ENCODE measurements around the gene PARD3B. TPM values are rescaled to one million over a fixed set of nuclear protein-coding genes. Genes with fewer than 3 reads are reported as not detected.

Gene PARD3B
- total and polyA plus RNA-seq, 2 experiments from 2014 or later, result 3.5 to 4.4 TPM

GRCh38 chr2:205287316-205287715, 742.0 kb downstream of the PARD3B start:
- Mint-ChIP-seq H3K27ac (no peak overlapping the region), H3K27me3 (ENCODE audit: insufficient read depth, low read depth, poor library complexity) (peaks cover 2% of the 10 kb centered on the region), H3K9me3 (no peaks in the 10 kb centered on the region), H3K4me3 (no peak overlapping the region), H3K36me3 (ENCODE audit: low read depth) (peaks cover 14% of the 10 kb centered on the region), H3K4me1 (peaks cover 20% of the 10 kb centered on the region)
- Histone ChIP-seq H3K4me1 (ENCODE audit: insufficient read depth) (peaks cover 19% of the 10 kb centered on the region), H3K27ac (ENCODE audit: low read depth) (no peak overlapping the region), H3K4me3 (no peak overlapping the region), H3K9me2 (ENCODE audit: insufficient read depth) (peaks cover 13% of the 10 kb centered on the region; the same call in 1 of the 2 replicates), H3K79me2 (replicated peaks; ENCODE audit: insufficient read depth) (no peaks in the 10 kb centered on the region), H3F3A (replicated peaks; ENCODE audit: low read depth) (no peaks in the 10 kb centered on the region), H3K36me3 (ENCODE audit: insufficient read depth) (no peaks in the 10 kb centered on the region), H3K4me2 (no peak overlapping the region), H3K27me3 (ENCODE audit: insufficient read depth) (no peaks in the 10 kb centered on the region), H2AFZ (no peak overlapping the region), H4K20me1 (replicated peaks; ENCODE audit: insufficient read depth) (no peaks in the 10 kb centered on the region)
- ATAC-seq (no peak), DNase-seq (ENCODE audit: low spot score) (no peak)
- TF ChIP-seq EZH2 (IDR thresholded peaks at IDR 0.05; ENCODE audit: low read depth, unreplicated experiment), result no peak
- no peak for TF ChIP-seq ZNF331 (CRISPR knock-in tag; IDR thresholded peaks at IDR 0.05; ENCODE audit: low read depth)
- TF ChIP-seq NANOG (IDR thresholded peaks at IDR 0.05; ENCODE audit: borderline replicate concordance), result no peak
- TF ChIP-seq, protein P1, sequence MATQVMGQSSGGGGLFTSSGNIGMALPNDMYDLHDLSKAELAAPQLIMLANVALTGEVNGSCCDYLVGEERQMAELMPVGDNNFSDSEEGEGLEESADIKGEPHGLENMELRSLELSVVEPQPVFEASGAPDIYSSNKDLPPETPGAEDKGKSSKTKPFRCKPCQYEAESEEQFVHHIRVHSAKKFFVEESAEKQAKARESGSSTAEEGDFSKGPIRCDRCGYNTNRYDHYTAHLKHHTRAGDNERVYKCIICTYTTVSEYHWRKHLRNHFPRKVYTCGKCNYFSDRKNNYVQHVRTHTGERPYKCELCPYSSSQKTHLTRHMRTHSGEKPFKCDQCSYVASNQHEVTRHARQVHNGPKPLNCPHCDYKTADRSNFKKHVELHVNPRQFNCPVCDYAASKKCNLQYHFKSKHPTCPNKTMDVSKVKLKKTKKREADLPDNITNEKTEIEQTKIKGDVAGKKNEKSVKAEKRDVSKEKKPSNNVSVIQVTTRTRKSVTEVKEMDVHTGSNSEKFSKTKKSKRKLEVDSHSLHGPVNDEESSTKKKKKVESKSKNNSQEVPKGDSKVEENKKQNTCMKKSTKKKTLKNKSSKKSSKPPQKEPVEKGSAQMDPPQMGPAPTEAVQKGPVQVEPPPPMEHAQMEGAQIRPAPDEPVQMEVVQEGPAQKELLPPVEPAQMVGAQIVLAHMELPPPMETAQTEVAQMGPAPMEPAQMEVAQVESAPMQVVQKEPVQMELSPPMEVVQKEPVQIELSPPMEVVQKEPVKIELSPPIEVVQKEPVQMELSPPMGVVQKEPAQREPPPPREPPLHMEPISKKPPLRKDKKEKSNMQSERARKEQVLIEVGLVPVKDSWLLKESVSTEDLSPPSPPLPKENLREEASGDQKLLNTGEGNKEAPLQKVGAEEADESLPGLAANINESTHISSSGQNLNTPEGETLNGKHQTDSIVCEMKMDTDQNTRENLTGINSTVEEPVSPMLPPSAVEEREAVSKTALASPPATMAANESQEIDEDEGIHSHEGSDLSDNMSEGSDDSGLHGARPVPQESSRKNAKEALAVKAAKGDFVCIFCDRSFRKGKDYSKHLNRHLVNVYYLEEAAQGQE (IDR thresholded peaks at IDR 0.05; ENCODE audit: unreplicated experiment), result no peak
- no peak for TF ChIP-seq ZNF114 (CRISPR knock-in tag; IDR thresholded peaks at IDR 0.05)
- TF ChIP-seq, protein P2, sequence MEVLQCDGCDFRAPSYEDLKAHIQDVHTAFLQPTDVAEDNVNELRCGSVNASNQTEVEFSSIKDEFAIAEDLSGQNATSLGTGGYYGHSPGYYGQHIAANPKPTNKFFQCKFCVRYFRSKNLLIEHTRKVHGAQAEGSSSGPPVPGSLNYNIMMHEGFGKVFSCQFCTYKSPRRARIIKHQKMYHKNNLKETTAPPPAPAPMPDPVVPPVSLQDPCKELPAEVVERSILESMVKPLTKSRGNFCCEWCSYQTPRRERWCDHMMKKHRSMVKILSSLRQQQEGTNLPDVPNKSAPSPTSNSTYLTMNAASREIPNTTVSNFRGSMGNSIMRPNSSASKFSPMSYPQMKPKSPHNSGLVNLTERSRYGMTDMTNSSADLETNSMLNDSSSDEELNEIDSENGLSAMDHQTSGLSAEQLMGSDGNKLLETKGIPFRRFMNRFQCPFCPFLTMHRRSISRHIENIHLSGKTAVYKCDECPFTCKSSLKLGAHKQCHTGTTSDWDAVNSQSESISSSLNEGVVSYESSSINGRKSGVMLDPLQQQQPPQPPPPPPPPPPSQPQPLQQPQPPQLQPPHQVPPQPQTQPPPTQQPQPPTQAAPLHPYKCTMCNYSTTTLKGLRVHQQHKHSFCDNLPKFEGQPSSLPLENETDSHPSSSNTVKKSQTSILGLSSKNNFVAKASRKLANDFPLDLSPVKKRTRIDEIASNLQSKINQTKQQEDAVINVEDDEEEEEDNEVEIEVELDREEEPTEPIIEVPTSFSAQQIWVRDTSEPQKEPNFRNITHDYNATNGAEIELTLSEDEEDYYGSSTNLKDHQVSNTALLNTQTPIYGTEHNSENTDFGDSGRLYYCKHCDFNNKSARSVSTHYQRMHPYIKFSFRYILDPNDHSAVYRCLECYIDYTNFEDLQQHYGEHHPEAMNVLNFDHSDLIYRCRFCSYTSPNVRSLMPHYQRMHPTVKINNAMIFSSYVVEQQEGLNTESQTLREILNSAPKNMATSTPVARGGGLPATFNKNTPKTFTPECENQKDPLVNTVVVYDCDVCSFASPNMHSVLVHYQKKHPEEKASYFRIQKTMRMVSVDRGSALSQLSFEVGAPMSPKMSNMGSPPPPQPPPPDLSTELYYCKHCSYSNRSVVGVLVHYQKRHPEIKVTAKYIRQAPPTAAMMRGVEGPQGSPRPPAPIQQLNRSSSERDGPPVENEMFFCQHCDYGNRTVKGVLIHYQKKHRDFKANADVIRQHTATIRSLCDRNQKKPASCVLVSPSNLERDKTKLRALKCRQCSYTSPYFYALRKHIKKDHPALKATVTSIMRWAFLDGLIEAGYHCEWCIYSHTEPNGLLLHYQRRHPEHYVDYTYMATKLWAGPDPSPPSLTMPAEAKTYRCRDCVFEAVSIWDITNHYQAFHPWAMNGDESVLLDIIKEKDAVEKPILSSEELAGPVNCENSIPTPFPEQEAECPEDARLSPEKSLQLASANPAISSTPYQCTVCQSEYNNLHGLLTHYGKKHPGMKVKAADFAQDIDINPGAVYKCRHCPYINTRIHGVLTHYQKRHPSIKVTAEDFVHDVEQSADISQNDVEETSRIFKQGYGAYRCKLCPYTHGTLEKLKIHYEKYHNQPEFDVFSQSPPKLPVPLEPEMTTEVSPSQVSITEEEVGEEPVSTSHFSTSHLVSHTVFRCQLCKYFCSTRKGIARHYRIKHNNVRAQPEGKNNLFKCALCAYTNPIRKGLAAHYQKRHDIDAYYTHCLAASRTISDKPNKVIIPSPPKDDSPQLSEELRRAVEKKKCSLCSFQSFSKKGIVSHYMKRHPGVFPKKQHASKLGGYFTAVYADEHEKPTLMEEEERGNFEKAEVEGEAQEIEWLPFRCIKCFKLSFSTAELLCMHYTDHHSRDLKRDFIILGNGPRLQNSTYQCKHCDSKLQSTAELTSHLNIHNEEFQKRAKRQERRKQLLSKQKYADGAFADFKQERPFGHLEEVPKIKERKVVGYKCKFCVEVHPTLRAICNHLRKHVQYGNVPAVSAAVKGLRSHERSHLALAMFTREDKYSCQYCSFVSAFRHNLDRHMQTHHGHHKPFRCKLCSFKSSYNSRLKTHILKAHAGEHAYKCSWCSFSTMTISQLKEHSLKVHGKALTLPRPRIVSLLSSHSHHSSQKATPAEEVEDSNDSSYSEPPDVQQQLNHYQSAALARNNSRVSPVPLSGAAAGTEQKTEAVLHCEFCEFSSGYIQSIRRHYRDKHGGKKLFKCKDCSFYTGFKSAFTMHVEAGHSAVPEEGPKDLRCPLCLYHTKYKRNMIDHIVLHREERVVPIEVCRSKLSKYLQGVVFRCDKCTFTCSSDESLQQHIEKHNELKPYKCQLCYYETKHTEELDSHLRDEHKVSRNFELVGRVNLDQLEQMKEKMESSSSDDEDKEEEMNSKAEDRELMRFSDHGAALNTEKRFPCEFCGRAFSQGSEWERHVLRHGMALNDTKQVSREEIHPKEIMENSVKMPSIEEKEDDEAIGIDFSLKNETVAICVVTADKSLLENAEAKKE (CRISPR knock-in tag; IDR thresholded peaks at IDR 0.05), result no peak
- TF ChIP-seq, protein P3, sequence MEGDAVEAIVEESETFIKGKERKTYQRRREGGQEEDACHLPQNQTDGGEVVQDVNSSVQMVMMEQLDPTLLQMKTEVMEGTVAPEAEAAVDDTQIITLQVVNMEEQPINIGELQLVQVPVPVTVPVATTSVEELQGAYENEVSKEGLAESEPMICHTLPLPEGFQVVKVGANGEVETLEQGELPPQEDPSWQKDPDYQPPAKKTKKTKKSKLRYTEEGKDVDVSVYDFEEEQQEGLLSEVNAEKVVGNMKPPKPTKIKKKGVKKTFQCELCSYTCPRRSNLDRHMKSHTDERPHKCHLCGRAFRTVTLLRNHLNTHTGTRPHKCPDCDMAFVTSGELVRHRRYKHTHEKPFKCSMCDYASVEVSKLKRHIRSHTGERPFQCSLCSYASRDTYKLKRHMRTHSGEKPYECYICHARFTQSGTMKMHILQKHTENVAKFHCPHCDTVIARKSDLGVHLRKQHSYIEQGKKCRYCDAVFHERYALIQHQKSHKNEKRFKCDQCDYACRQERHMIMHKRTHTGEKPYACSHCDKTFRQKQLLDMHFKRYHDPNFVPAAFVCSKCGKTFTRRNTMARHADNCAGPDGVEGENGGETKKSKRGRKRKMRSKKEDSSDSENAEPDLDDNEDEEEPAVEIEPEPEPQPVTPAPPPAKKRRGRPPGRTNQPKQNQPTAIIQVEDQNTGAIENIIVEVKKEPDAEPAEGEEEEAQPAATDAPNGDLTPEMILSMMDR (conservative IDR thresholded peaks at IDR 0.05; ENCODE audit: low read depth in 2 of 2), result no peak
- TF ChIP-seq POLR2AphosphoS5 (IDR thresholded peaks at IDR 0.05; ENCODE audit: low read depth), result no peak
- no peak for TF ChIP-seq ETS1 (IDR thresholded peaks at IDR 0.05)
- no peak for TF ChIP-seq JUNB (IDR thresholded peaks at IDR 0.05; ENCODE audit: unreplicated experiment)
- TF ChIP-seq CREB1 (CRISPR knock-in tag; IDR thresholded peaks at IDR 0.05; ENCODE audit: low read depth), result no peak
- TF ChIP-seq STAT1 (IDR thresholded peaks at IDR 0.05; ENCODE audit: unreplicated experiment), result no peak
- TF ChIP-seq EZH2phosphoT487 (IDR thresholded peaks at IDR 0.05; ENCODE audit: unreplicated experiment), result no peak
